Measurements from ENCODE around the gene COL9A3.

The COL9A3 gene

DNA sequence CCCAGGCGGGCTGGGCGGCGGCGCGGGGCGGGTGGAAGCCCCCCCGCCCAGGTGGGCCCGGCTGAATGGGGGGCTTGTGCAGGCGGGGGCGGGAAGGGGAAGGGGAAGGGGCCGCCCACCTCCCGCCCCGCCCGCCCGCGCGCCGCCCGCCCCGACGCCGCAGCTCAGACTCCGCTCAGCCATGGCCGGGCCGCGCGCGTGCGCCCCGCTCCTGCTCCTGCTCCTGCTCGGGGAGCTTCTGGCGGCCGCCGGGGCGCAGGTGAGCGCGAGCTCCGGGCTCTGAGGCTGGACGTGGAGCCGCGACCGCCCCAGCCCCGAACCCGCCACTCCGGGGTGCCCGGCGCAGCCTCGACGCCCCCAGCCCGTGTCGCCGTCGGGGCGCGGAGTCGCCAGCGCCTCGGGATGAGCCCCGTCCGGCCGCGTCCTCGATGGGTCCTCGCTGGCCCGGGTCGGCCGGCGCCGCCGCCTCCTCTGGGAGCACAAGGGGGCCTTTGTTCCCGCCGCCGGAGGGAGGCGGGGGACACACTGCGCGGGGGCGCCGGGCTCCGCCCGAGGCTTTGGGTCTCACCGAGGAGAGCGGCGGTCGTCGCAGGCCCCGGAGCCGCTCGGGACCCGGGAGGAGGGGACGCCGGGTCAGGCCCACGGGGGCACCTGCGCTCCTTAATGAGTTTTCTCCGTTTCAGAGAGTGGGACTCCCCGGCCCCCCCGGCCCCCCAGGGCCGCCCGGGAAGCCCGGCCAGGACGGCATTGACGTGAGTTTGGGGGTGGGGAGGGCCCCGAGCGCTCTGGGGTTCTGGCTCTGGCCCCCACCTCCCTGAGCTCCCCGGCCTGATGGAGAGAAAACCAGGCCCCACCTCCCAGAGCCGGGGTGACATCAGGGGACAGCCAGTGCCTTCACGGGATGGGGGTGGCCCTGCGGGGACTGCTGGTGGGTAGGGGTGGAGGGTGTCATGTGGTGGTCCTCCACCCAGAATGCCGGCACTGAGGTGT is at the start of gene COL9A3:
TSS of gene COL9A3 (plus strand) at position 167 of the 990 bp plus-strand sequence. CDS start at position 182, 15 bp downstream.
- TF ChIP-seq CTCF (IDR thresholded peaks at IDR 0.05; ENCODE audit: extremely low read depth, insufficient read depth, missing control alignments), result no peak
- in situ Hi-C loops (cut with MboI; ENCODE audit: low pct_unique_long_range_greater_than_20kb, low sequenced_read_pairs, unreplicated experiment), result no loop called here
- DNase-seq (ENCODE audit: low spot score), result no peak

- TF ChIP-seq CTCF (IDR thresholded peaks at IDR 0.05; ENCODE audit: extremely low read depth, insufficient read depth, missing control alignments), result no peak
- no peak for DNase-seq (ENCODE audit: low spot score)
- in situ Hi-C loops (cut with MboI; ENCODE audit: low pct_unique_long_range_greater_than_20kb, low sequenced_read_pairs, unreplicated experiment), result no loop called here
Observed at GRCh38 chr20:62768234-62768546, 48.7 kb upstream of the COL9A3 start.

DNA sequence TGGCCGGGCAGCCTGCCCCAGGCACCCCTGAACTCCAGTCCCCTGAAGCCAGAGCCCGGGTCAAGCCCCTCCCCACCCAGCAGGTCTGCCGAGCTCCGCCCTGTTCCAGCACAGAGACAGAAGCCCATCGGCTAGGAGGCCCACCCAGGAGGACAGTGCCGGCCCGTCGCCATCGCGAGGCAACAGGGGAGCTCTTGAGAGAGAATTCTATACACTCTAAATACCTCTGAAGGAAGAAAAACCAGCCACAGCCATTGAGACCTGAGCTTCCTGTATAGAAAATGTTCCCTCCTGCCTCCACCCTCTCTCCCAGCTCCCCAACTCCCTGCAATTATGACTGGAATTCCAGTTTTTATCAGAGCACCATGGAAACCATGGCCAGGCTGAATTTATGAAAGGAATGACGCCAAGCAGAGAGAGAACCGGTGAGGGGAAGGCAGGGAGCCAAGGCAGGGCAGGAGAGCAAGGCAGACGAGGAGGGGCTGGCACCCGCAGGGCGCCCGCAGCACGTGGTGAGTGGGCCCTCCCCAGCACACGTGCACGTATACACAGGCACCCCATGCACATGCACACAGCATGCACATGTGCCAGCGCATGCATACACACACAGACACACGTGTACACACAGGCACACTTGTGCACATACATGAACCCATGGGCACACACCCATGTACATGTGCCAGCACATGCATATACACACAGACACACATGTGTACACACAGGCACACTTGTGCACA is 48.1 kb upstream of the COL9A3 start:
- in situ Hi-C loops (cut with MboI; ENCODE audit: low pct_unique_long_range_greater_than_20kb, low sequenced_read_pairs, unreplicated experiment), result no loop called here
- no peak for DNase-seq (ENCODE audit: low spot score)
- TF ChIP-seq CTCF (IDR thresholded peaks at IDR 0.05; ENCODE audit: extremely low read depth, insufficient read depth, missing control alignments), result no peak

DNA sequence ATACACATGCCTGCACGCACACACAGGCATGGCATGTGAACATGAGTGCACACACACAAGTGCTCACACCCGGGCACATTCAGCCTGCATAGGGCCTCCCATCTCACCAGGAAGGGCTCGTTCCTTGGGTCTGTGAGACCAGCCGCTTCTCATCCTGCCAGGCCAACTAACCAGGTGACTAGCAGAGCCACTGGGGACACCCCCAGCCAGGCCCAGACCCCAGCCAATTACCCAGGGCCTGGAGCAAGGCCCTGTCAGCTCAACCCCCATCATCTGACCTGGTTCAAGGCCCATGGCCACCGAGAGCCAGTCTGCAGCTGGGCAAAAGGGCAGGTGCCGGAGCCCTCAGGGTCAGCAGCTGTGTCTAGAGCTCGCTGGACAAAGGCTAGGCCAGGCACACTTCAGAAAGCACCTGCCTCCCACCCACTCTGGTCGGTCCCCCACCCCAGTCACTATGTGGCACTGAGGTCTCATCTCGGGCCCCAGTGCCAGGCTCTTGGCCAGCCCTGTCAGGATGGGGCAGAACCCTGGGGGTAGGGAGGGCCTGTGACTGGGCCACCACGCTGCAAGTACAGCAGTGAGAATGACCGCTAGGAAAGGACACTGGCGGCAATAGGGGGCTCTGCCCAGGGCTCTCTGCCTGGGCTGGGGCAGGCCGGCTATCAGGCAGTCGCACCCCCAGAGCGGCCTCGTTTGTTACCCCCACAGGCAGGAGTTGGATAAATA is 47.3 kb upstream of the COL9A3 start:
- in situ Hi-C loops (cut with MboI; ENCODE audit: low pct_unique_long_range_greater_than_20kb, low sequenced_read_pairs, unreplicated experiment), result no loop called here
- no peak for DNase-seq (ENCODE audit: low spot score)
- no peak for TF ChIP-seq CTCF (IDR thresholded peaks at IDR 0.05; ENCODE audit: extremely low read depth, insufficient read depth, missing control alignments)

DNA sequence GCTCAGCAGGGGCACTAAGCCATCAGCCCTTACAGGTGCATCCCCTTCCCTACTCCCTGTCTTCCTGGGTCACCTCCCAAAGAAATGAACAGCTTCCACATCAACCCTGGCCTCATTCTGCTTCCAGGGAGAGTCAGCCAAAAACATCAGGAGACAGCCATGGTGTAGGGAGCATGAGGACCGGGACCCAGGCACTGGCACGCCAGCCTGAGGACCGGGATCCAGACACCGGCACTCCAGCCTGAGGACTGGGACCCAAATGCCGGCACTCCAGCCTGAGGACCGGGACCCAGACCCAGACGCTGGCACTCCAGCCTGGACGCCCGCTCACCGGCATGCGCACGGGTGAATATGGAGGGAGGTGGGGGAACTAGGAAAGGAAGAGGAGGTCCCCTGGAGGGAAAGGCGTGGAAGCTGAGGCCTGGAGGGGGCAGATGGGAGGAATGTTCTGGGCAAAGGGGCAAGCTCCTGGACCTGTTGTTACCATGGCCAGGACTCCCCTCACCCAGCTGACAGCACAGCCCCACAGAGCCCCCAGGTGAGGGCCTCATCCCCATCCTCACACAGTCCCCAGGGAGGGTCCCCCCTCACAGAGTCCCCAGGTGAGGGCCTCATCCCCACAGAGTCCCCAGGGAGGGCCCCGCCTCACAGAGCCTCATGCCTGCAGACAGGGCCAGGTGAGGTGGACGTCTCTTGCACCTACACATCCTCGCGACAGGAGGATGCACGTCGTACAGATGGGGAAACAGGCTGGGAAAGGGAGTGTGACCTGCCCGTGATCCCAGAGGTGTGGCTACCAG is 46.5 kb upstream of the COL9A3 start:
- TF ChIP-seq CTCF (IDR thresholded peaks at IDR 0.05; ENCODE audit: extremely low read depth, insufficient read depth, missing control alignments), result no peak
- in situ Hi-C loops (cut with MboI; ENCODE audit: low pct_unique_long_range_greater_than_20kb, low sequenced_read_pairs, unreplicated experiment), result no loop called here
- DNase-seq (ENCODE audit: low spot score), result no peak
